Cardiac fibroblast (primary cell): ENCODE measurements around the gene ALDH4A1.

ENCODE experiments used
- DNase-seq, 2 donors: peaks; one replicate each; pipeline versions ENCODE4 v3.0.0 to v3.0.0-alpha.2; 2010; ENCODE audit warnings: low read depth in 2 of 2
- H3K4me3 ChIP-seq, 2 donors: replicated peaks in 1 of 2; 1 replicate in 1 of 2; 2 replicates in 1 of 2; pipeline ENCODE4 v1.5.1; 2011; ENCODE audit warnings: low read depth in 2 of 2, low read length in 2 of 2, mild to moderate bottlenecking in 2 of 2, moderate library complexity in 1 of 2
- TF ChIP-seq, protein P1 (sequence below): IDR thresholded peaks from one replicate; pipeline ENCODE4 v1.5.1; 2011; ENCODE audit warnings: low read depth, mild to moderate bottlenecking, low read length, inconsistent platforms

ALDH4A1 gene

DNA sequence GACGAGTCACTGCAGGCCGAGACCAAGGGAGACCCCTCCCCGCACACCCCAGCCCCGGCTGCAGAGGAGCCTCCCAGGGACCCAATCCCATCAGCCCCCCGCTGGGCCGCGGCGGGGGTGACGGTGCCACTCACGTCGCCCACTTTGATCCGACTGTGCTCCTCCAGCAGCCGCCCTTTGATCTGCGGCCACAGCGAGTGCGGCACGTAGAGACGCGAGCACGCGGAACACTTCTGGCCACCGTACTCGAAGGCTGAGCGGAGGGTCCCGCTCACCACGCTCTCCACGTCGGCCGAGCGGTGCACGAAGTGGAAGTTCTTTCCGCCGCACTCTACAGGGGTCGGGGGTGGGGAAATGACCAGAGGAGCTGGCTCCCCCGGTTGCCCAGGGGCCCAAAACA lies 25.1 kb downstream of the ALDH4A1 start:
- TF ChIP-seq, protein P1, sequence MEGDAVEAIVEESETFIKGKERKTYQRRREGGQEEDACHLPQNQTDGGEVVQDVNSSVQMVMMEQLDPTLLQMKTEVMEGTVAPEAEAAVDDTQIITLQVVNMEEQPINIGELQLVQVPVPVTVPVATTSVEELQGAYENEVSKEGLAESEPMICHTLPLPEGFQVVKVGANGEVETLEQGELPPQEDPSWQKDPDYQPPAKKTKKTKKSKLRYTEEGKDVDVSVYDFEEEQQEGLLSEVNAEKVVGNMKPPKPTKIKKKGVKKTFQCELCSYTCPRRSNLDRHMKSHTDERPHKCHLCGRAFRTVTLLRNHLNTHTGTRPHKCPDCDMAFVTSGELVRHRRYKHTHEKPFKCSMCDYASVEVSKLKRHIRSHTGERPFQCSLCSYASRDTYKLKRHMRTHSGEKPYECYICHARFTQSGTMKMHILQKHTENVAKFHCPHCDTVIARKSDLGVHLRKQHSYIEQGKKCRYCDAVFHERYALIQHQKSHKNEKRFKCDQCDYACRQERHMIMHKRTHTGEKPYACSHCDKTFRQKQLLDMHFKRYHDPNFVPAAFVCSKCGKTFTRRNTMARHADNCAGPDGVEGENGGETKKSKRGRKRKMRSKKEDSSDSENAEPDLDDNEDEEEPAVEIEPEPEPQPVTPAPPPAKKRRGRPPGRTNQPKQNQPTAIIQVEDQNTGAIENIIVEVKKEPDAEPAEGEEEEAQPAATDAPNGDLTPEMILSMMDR, result no peak
- no peak for DNase-seq
- H3K4me3 ChIP-seq, result no peak overlapping the region

GRCh38 chr1:18876210-18876609 lies 26.1 kb downstream of the ALDH4A1 start:
- TF ChIP-seq, protein P1, result no peak
- DNase-seq, result no peak
- no peak overlapping the region for H3K4me3 ChIP-seq

DNA sequence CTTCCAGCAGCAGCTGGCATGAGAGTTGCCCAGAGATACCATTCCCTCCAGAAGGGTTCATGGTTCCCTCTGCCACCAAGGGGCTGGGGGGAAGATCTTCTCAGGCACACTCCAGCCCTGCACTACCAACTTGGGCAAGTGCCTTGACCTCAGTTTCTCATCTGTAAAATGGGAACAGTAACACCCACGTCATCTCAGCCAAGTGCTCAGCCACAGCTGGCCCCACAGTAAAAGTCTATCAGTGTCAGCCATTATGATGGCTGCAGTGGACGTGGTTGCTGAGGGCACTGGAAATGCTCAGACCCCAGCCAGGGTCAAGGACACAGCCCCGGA lies 26.6 kb downstream of the ALDH4A1 start:
- no peak for DNase-seq
- no peak overlapping the region for H3K4me3 ChIP-seq
- TF ChIP-seq, protein P1, result no peak

GRCh38 chr1:18875107-18875795 lies 27.1 kb downstream of the ALDH4A1 start:
- no peak overlapping the region for H3K4me3 ChIP-seq
- peak; percentile 90 for DNase-seq
- TF ChIP-seq, protein P1, result peak; percentile 87

DNA sequence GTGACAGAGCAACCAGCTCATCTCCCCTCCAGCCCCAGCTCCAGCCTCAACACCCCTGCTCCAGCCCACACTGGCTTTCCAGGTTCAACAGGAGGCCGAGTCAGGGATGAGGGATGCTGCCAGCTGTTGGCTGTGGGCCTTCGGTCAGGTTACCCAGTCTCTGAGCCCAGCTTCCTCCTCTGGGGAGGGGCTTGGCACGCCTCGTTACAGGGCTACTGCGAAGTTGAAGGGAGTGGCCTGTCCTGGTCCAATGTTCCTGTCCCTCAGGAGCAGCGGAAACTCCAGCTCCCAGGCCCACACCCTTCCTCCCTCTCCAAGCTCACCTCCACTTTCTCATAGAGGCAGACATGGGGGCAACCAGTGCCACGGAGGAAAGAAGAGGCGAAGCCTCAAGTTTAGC lies 27.8 kb downstream of the ALDH4A1 start:
- TF ChIP-seq, protein P1, result no peak
- peak in 1 of 2 donors; percentile 5 for DNase-seq
- no peak overlapping the region for H3K4me3 ChIP-seq

DNA sequence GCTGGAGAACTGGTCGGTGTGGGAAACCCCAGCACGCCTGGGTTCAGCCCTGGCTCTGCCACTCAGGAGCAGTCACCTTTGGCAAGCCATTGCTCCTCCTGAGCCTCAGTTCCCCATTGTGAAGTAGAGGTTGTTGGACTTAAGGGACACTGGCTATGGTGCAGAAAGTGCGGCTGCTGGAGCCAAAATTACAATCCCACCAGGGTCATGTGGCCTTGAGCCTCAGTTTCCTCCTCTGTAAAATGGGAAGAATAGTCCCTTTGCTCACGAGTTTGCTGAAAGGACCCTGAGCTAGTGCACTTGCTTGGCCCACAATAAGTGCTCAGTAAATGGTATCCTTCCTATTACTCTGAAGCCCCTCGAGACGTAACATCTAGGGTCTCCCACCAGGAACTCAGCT lies 28.3 kb downstream of the ALDH4A1 start:
- H3K4me3 ChIP-seq, result no peak overlapping the region
- TF ChIP-seq, protein P1, result no peak
- no peak for DNase-seq

GRCh38 chr1:18872071-18872611 lies 30.2 kb downstream of the ALDH4A1 start:
- DNase-seq, result no peak
- H3K4me3 ChIP-seq, result no peak overlapping the region
- TF ChIP-seq, protein P1, result no peak
